IPS-NIHi7 (cell line): ENCODE data around the gene NACA2.

Experiments used
- DNase-seq: peaks from one replicate; pipeline ENCODE4 v3.0.0; 2012; ENCODE audit warnings: mixed read lengths; ENCODE audit errors: extremely low spot score

Gene NACA2

GRCh38 chr17:61551255-61551742 is 39.7 kb downstream of the NACA2 start:
- peak; percentile 56 for DNase-seq

- no peak for DNase-seq
These were observed 43.9 kb downstream of the NACA2 start for GRCh38 chr17:61547113-61547512.

DNA sequence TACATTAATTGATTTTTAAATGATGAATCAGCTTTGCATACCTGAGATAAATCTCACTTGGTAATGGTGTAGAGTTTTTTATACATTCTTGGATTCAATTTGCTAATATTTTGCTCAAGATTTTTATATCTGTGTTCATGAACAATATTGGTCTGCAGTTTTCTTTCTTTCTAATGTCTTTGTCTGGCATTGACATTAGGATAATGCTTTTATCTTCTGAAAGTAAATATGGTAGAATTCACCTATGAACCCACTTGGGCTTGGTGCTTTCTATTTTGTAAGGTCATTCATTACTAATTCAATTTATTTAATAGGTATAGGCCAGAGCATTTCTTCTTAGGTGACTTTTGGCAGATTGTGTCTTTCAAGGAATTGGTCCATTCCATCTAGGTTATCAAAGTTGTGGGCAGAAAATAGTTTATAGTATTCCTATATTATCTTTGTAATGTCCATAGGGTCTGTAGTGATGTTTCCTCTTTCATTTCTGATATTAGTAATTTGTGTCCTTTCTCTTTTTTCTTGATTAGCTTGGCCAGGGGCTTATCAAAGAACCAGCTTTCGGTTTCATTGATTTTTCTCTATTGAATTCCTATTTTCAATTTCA is 45.6 kb downstream of the NACA2 start:
- no peak for DNase-seq

GRCh38 chr17:61543786-61544415 is 47.1 kb downstream of the NACA2 start:
- no peak for DNase-seq

DNA sequence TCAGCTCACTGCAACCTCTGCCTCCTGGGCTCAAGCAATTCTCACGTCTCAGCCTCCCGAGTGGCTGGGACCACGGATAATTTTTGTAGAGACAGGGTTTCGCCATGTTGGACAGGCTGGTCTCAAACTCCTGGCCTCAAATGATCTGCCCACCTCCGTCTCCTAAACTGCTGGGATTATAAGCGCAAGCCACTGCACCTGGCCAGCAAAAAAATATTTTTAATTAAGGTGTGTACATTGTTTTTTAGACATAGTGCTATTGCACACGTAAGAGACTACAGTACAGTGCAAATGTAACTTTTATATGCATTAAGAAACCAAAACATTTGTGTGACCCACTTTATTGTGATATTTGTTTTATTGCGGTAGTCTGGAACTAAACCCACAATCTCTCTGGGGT is 49.0 kb downstream of the NACA2 start:
- no peak for DNase-seq

GRCh38 chr17:61540874-61541273 is 50.1 kb downstream of the NACA2 start:
- no peak for DNase-seq
